ENCODE measurements around the gene ANKMY1.

ANKMY1 gene

GRCh38 chr2:240593703-240594451, 36.1 kb upstream of the ANKMY1 start:
- DNase-seq, result no peak

GRCh38 chr2:240593026-240593702, 35.4 kb upstream of the ANKMY1 start:
- DNase-seq, result no peak

DNA sequence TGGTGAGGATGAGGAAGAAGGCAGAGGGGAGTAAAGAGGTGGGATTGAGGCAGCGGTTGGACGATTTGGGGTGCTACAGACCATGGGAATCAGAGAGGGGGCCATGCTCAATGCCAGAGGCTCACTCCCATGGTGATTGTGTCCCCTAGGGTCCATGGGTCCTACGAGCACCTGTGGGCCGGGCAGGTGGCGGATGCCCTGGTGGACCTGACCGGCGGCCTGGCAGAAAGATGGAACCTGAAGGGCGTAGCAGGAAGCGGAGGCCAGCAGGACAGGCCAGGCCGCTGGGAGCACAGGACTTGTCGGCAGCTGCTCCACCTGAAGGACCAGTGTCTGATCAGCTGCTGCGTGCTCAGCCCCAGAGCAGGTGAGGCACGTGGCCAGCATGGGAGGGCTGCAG, 34.0 kb upstream of the ANKMY1 start:
- DNase-seq, result no peak

GRCh38 chr2:240591226-240591625, 33.4 kb upstream of the ANKMY1 start:
- DNase-seq, result no peak

DNA sequence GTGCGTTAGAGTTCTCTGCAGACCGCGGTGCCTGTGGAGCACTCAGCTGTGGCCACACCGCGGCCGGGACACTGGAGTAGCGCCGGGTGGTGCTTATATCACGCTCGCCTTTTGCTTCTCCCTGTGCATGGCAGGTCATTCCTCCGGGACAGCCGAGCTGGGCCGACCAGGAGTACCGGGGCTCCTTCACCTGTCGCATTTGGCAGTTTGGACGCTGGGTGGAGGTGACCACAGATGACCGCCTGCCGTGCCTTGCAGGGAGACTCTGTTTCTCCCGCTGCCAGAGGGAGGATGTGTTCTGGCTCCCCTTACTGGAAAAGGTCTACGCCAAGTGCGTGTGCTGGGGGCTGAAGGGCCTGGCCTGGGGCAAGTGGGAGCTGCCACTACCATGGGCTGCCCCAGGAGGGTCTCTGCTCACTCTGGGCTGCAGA, 32.9 kb upstream of the ANKMY1 start:
- DNase-seq, result no peak

DNA sequence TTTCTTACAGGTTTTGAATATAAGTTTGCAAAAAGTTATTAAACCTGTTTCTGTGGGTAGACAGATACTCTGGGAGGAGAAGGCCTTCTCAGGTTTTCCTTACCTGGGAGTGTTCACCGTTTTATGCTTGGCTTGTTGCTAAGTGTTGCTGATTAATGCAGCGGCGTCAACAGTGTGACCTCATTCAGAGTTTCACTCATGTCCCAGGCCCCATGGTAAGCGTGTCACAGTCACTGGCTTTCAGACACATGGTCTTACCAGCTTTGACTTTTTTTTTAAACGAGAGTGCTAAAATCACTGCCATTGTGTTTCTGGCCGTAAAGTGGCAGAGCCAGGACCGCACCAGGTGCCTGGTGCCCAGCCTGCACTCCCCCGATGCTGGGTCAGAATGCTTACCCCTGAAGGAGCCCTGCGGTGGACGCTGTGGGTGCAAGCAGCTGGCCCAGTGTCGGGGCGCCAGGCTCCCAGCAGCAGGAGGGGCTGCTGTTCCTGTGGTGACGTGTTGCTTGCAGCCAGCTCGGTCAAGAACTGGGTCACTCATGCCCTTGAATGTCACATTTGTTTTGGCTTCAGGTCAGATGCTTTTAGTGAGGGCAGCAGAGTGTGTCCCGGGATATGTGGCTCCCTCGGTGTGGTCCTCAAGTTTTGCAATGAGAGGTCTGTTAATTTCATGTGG, 32.2 kb upstream of the ANKMY1 start:
- no peak for DNase-seq

DNA sequence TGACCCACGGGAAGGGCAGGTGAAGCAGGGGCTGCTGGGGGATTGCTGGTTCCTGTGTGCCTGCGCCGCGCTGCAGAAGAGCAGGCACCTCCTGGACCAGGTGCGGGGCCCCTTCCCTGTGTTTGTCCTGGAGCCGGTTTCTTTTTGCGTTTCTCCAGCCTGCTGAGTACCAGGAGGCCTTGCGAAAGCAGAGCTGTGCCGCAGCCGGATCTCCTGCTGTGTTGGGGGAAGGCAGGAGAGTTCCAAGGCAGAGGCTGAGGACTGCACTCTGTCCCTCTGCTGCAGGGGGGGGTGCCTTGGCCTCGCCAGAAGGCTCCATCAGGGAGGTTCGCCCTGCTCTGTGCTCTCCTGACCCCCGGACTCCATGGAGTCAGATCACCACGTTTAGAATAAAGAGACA, 31.6 kb upstream of the ANKMY1 start:
- DNase-seq, result no peak

DNA sequence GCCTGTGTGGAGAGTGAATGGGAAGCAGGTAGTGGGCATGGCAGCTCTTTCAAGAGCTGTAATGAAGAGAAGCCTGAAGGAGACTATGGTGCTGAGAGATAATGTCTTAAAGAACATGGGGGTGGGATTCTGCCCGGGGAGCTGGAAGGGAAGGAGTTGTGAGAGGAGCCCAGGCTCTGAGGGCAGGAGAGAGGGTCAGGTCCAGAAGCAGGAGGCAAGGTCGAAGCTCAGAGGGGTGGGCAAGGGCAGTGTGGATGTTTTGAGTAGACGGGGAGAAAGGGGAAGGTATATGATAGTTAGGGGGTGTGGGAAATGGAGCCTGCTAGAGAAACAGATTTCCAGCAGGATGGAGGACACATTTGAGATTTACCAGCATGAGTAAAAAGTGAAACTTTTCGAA, 30.9 kb upstream of the ANKMY1 start:
- no peak for DNase-seq

DNA sequence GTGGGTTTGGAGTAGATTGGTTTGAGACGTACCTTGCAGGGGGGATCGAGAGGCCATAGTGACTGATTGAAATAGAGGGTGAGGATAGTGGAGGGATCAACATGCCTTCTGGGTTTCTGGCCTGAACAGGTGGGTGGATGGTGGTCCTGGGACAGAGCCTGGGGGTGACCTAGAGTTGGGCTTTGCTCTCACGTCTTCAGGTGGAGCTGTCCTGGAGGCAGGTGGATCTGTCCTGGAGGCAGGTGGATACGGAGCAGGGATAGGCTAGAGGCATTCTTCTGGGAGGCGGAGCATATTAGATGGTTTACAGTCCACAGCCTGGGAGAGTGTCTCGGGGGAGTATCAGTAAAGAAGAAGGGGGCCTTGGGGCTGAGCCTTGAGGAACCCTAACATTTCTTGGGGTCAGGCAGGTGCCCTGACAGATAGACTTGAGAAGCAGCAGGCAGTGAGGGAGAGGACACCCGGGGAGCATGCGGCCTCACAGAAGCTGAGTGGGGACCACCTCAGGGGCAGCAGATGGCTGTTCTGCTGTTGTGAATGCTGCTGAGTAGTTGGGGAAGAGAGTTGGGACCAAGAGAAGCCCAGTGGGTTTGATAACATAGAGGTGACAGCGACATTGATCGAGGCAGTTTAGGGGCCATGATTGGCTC, 30.3 kb upstream of the ANKMY1 start:
- DNase-seq, result no peak

DNA sequence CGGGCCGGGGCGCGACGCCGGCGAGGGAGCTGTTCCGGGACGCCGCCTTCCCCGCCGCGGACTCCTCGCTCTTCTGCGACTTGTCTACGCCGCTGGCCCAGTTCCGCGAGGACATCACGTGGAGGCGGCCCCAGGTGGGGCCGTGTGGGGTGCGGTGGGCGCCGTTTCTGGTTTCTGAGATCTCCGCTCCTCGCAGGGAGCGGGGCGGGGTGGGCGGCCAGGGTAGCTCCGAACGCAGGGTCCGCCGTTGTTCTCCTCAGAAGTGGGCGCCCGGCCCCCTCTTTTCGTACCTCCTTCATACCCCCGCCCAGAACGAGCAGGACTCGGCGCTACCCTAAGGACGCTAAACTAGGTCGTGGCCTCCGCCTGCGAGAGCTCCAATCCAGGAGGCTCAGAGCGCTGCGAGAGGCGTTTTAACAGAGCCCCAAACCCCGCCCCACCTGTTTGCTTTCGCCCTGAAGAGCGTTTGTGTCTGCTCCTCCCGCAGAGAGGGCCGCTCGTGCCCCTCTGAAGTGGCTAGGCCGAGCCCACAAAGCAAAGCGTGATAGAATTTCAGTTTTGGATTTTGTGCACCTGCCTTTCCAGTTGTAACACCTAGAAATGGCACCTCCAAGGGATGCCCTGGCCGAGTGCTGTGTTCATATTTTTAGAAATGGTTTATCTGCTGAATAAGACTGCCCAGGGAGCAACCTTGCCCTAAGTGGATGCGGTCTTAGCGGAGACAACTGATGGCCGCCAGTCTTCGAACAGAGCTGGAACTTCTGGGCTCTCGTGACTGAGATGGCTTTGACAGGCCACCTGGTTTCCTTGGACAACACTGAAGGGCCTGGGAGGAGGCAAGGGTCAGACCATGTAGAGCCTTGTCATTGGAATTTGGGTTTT, 29.4 kb upstream of the ANKMY1 start:
- DNase-seq, result no peak

- peak; percentile 89 for DNase-seq
Observed at GRCh38 chr2:240586198-240586918, 28.6 kb upstream of the ANKMY1 start, which contains the start of gene CAPN10. Gene CAPN10 (plus strand): TSS chr2:240586734. CDS start chr2:240586912, 178 bp downstream.

GRCh38 chr2:240585681-240586197, 28.0 kb upstream of the ANKMY1 start:
- no peak for DNase-seq

GRCh38 chr2:240585101-240585500, 27.3 kb upstream of the ANKMY1 start:
- DNase-seq, result no peak

GRCh38 chr2:240584486-240585031, 26.8 kb upstream of the ANKMY1 start:
- DNase-seq, result no peak

GRCh38 chr2:240583774-240584173, 26.0 kb upstream of the ANKMY1 start:
- no peak for DNase-seq

- no peak for DNase-seq
Observed at GRCh38 chr2:240582781-240583180, 25.0 kb upstream of the ANKMY1 start.

DNA sequence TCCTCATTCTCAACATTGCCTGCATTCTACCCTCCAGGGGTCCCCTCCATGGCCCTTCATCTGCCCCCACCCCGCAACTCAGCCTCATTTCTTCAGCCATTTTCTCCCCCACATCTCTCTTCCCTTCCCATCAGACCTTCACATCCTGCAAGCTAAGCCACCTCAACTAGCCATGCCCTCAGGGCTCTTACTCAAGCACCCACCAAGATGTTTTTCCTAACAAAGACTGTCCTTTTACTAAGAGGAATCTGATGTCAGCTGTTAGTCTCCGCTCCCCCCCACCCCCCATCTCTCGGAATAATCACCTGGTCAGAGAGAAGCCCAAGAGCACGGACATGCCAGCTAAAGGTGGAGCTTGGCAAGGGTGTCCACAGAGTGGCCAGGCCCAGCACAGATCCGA, 24.0 kb upstream of the ANKMY1 start:
- no peak for DNase-seq

DNA sequence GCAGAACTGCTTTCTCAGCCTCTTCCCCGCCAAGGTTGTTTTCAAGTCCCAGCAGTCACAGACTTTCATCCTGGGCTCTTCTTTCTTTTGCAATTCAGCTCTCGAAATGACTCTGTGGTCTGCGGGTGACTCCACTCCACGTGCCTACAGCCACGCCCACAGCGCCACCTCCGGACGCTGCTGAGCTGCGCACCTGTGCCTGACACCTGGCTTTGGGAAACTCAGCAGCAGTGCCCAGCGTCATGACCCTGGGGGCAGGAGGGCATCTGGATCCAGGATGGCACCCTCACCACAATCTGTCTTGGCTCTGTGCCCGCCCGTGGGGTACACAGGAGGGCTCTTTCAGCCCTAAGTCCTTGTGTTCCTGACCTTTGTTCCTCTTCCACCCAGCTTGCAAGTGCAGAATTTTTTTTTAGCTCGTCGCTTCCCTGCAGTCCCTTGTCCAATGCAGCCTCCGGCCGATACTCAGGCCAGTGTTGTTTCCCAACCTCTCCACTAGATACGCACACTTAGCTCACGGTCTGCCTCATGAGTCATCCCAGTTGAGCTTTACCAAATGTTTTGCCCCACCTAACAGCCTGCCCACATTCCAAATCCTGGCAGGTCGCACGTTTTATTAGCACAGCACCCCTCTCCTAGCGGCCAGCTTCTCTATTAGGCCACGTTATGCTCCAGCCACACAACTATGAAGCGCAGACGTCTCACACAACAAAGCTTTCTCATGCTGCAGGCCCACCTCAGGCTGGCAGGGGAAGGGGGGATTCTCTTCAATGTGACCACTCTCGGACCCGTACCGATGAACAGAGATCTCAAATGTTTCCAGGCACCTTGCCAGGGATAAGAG, 22.2 kb upstream of the ANKMY1 start:
- DNase-seq, result no peak

DNA sequence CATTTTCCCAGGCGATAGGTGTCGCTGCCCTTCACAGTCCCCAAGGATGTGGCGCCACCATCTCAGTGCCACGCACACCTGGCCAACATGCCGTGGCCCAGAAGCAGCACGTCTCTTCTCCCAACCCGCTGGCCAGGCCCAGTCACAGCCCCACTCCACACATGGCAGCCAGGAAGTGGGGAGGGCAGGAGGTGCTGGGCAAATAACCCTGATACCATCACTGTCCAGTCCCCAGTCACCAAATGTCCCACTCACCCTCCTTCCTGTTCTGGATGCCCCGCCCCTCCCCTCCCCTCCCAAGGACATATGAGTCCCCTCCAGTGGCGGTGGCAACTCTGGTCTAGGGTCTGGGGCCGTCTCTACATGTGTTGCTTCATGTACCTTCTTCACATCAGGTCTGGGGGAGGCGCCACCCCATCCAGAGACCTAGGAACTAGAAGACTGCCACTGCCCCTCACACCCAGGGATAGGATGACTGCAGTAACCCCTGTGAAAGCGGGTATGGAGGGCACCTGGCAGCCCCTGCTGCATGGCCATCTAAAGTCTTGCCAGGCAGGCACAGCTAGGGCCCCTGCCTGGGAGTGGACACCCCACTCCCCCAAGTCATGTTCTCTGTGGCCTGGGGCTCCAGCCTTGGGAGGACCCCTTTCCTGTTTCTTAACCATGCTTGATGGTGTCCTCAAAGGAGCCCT, 21.4 kb upstream of the ANKMY1 start:
- DNase-seq, result no peak

GRCh38 chr2:240578488-240578887, 20.7 kb upstream of the ANKMY1 start:
- no peak for DNase-seq
